GM21529 (cell line): Measurements from ENCODE around the gene FGD4.

Source experiments
- ATAC-seq: cut with Tn5 transposase; IDR thresholded peaks from one replicate; pipeline ENCODE4 v1.9.1; 2021; ENCODE audit not compliant: unreplicated experiment

FGD4 gene

DNA sequence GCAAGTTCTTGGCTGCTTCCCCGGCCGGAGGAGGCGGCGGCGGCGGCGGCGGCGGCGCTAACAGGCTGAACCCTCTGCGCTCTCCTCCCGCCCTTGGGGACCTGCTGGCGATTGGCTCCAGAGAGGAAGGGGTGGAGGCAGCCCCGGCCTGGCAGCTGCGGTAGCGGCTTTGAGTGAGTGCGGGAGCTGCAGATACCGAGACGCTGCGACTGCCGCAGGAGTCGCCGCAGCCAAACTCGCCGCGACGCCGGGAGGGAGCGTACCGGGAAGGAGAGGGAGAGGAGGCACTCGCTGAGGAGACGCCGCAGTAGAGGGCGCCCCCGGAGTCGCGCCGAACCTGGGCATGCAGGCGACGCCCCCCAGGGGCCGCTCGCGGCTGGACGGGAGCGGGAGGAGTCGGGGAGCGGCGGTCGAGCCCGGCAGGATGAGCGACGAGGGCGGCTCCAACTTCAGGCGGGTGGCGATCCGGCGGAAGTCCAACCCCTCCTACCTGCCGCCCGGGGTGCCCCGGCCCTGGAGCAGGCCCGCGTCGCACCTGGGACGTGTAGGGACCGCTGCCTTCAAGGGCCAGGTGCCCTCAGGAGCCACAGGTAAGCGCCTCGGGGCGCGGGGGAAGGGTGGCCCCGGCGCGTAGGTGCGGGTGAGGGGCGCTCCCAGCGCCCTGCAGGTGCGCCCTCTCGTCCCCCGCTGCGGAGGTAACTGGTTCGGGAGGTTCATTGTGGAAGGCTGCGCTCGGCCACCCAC is at the start of gene FGD4:
Gene FGD4, plus strand, starts transcription at position 189 of the 744 bp plus-strand sequence.
- ATAC-seq, result peak; percentile 89

- no peak for ATAC-seq
Observed at GRCh38 chr12:32353540-32353939, 45.8 kb upstream of the FGD4 start.

DNA sequence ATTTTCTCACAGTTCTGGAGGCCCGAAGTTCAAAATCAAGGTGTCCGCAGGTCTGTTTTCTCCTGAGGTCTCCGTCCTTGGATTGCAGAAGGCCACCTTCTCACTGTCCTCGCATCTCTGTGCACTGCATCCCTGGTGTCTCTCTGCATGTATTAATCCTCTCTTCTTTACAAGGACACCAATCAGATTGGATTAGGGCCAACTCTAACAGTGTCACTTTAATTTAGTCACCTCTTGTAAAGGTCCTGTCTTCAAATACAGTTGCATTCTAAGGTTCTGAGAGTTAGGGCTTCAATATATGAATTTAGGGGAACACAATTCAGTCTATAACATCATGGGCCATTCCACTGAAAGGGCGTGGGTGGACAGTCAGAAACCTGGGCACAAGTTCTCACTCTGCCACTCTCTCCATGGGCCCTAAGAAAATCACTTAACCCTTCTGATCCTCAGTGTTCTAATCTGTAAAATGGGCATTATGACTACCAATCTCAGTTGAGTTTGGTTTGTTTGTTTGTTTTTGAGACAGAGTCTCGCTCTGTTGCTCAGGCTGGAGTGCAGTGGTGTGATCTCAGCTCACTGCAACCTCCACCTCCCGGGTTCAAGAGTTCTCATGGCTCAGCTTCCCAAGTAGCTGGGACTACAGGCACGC is 41.6 kb upstream of the FGD4 start:
- ATAC-seq, result no peak

DNA sequence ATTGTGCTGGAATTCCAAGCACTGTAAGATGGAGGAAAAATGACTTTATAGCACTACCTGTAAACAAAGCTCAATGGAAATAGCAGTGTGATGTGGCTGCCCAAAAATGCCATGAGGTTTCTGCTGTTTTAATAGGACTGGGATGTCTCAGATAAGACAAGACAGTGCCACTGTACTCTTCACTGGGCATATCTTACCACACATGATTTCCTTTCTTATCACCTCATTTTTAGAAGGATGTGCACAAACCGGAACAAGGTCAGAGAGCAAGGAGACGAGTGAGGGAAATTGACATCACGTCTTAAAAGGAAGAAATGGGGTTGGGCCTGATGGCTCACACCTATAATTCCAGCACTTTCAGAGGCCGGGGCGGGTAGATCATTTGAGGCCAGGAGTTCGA is 38.4 kb upstream of the FGD4 start:
- no peak for ATAC-seq

GRCh38 chr12:32362892-32363291 is 36.5 kb upstream of the FGD4 start:
- ATAC-seq, result no peak

GRCh38 chr12:32365473-32366064 is 33.8 kb upstream of the FGD4 start:
- ATAC-seq, result peak; percentile 71

DNA sequence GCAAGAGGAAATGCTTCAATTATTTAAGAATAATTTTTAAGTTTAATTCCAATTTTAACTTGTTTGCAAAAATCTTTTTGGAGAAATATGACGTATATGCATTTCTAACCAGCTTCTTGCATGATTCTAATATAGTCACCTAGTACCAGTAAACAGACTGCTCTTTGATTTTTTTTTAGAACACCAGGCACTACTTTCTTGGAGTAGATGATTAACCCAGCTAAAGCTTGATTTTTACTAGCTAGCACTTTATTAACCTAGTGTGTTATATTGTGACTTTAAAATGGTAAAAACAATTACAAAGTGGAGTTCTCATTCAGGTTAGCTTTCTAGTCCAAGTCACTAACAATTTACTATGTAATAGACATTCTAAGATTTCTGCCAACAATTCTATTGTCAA is 32.6 kb upstream of the FGD4 start:
- no peak for ATAC-seq

DNA sequence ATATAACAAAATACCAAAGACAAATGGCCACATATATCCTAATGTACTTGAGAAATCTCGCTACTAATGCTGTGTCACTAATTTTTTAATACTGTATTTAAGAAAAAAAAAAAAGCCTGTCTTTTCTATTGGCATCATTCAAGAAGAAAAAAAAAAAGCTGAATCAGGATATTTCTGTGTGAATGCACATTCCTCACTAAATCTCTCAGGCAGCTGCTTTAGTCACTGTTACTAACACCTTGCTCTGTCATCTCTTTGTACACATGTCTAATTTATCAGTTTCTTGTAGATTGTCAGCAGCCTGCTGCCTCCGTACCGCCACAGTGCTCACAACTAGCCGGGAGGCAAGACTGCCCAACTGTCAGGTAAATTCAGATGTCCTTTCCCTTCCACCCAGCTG is 32.0 kb upstream of the FGD4 start:
- ATAC-seq, result no peak

- no peak for ATAC-seq
Observed at GRCh38 chr12:32369202-32369601, 30.2 kb upstream of the FGD4 start.

DNA sequence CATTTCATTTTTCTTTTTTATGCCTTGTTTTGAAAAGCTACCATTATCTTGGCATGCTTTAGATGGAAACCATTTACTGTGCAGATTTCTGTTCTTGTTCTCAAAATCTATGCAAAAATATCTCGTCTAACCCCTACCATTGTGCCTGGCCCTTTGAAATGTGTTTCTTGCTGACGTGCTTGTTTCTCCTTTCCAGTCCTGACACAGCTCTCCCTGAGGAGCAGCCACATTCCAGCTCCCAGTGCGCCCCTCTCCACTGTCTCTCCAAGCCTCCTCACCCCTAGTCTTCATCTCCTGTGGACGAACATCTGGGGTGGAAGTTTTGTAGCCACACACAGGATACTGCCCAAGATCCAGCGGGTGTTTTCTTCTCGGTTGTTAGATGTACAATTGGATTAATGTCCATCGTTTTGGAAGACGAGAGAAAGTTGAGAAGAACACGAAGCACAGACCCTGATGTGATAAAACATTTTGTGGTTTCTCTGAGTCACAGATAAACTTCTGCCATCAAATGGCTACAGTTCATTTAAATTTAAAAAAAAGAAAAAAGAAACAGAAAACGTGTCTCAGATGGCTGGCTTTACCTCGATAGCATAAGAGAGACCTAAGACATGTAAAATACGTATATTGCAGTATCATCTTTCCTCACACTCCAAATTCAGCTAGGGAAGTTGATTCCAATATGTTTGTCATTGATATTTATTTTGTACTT is 21.9 kb upstream of the FGD4 start:
- no peak for ATAC-seq

- no peak for ATAC-seq
Observed at GRCh38 chr12:32379213-32379612, 20.1 kb upstream of the FGD4 start.

GRCh38 chr12:32379667-32380066 is 19.7 kb upstream of the FGD4 start:
- no peak for ATAC-seq

DNA sequence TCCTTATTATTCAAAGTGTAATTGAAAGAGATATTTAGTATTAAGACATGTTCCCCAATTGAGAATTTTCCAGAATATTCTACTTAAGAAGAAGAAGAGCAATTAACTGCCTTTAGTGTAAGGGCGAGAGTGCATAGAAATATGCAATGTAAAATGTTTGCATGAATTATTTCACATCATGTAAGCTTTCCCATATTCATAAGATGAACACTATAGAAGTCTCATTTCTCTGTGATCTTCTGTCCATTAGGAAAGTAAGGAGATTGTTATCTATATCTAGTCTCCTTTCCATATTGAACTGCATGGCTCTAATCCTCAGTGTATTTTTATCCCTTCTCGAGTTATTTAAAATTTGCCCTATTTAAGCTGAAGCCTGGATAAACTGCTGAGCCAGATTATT is 17.1 kb upstream of the FGD4 start:
- ATAC-seq, result no peak

DNA sequence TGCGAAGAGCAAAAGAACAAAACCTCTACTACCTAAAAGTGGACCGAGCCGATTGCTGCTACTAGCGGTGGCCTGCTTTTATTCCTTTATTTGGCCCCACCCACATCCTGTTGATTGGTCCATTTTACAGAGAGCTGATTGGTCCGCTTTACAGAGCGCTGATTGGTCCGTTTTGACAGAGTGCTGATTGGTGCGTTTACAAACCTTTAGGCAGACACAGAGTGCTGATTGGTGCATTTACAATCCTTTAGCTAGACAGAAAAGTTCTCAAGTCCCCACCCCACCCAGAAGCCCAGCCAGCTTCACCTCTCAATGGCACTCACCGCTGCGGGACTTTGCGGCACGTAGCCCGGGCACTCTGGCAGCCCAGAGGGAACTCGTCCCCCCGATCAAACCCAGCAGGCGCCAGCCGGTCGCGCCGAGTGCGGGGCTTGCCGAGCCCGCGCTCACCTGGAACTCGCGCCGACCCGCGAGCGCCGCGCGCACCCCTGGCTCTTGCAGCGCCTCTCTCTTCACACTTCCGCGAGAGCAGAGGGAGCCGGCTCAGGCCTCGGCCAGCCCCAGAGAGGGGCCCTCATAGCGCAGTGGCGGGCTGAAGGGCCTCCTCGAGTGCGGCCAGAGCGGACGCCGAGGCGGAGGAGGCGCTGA is 8.7 kb upstream of the FGD4 start:
- no peak for ATAC-seq

GRCh38 chr12:32395026-32395425 is 4.3 kb upstream of the FGD4 start:
- ATAC-seq, result no peak

- no peak for ATAC-seq
Observed at GRCh38 chr12:32397696-32398095, 1.7 kb upstream of the FGD4 start.

- no peak for ATAC-seq
Observed at GRCh38 chr12:32398181-32398580, 1.2 kb upstream of the FGD4 start.

DNA sequence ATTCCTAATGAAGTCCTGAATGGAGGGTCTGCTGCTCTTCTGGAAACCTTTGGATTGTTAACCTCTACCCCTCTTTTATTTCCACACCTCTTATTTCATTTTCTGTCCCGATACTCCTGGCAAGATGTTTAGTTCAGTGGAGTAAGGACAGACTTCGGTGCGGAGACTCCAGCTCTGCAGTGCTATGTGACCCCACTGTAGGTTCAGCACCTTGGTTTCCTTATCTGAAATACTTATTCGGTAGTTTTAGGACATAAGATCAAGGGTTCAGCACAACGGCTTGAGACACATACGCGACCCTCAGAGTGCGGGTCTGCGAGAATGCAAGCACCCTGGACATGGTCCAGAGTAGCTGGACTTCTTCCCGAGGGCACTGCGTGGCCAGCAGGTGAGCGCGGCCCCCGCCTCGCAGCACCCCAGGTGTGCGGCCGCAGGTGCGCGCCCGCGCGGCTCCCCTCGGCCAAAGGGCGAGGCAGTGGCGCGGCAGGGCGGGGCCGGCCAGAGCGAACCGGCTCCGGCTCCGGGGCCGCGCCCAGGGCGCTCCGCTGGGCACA is 465 bp upstream of the FGD4 start:
- no peak for ATAC-seq

GRCh38 chr12:32400114-32400672 is 835 bp downstream of the FGD4 start:
- no peak for ATAC-seq

DNA sequence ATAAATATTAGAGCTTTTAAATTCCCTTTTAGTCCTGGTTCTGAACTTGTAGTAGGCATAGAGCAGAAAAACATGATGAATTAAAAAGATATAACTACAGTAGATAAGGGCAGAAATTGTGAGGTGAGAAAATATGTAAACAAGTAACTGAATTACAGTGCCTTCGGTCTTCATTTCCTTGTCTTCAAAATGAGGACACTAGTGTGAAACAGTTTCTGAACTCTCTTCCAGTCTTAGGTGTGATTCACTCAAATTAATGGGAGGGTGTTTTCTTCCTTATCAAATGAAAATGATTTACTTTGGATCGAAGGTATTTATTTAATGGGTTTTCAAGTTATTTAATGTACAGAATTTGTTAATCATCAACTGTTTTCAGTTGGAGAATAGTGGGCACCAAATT is 1.5 kb downstream of the FGD4 start:
- ATAC-seq, result no peak

DNA sequence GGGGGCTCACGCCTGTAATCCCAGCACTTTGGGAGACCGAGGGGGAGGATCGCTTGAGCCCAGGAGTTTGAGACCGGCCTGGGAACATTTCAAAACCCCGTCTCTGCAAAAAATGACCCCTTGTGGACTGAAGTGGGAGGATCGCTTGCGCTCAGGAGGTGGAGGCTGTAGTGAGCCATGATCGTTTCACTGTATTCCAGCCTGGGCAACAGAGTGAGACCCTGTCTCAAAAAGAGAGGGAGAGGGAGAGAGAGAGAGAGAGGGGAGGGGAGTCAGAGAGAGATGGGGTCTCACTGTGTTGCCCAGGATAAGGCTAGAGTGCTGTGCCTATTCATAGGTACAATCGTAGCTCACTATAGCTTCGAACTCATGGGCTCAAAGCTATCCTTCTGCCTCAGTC is 2.8 kb downstream of the FGD4 start:
- ATAC-seq, result no peak
